Measurements from ENCODE around the gene GSTM4.

- TF ChIP-seq CTCF (IDR thresholded peaks at IDR 0.05) = no peak
- no peak for TF ChIP-seq POLR2A (IDR thresholded peaks at IDR 0.05; ENCODE audit: low read depth)
Observed at GRCh38 chr1:109637446-109637845, 18.5 kb upstream of the GSTM4 start.
